Cardiac muscle cell (in vitro differentiated cells and primary cell): ENCODE data around the gene PLEKHA1. TPM values are rescaled to one million over a fixed set of nuclear protein-coding genes. Genes with fewer than 3 reads are reported as not detected.

Experiments used
- DNase-seq, 2 donors: peaks; one replicate each; pipeline versions ENCODE4 v3.0.0 to v3.0.0-alpha.2; 2010 to 2017; ENCODE audit warnings: low read depth in 1 of 2, low spot score in 1 of 2
- H3K27ac ChIP-seq: fragments of 200-600 bp; sonication (generic); 2 replicates; pipeline ENCODE4 v1.5.1; 2016
- H3K27me3 ChIP-seq: fragments of 200-600 bp; sonication (generic); 2 replicates; pipeline ENCODE4 v1.6.0; 2016; ENCODE audit warnings: control low read depth
- H3K36me3 ChIP-seq: fragments of 200-600 bp; sonication (generic); 2 replicates; pipeline ENCODE4 v1.5.1; 2016; ENCODE audit warnings: control low read depth
- H3K4me1 ChIP-seq: fragments of 200-600 bp; sonication (generic); 2 replicates; pipeline ENCODE4 v1.8.1; 2017; ENCODE audit warnings: low read depth, mild to moderate bottlenecking, mixed run types
- H3K4me3 ChIP-seq: fragments of 200-600 bp; sonication (generic); 2 replicates; pipeline ENCODE4 v1.5.1; 2016; ENCODE audit warnings: mild to moderate bottlenecking
- H3K9me3 ChIP-seq: fragments of 200-600 bp; sonication (generic); 2 replicates; pipeline ENCODE4 v1.5.1; 2017; ENCODE audit warnings: low read depth, mild to moderate bottlenecking, control low read depth
- CTCF ChIP-seq: IDR thresholded peaks from 2 replicates; pipeline ENCODE4 v1.5.1; 2012; ENCODE audit warnings: low read depth, mild to moderate bottlenecking, low read length
- polyA plus RNA-seq: library from polyadenylated mRNA; unstranded; fragments of >200 nt; fragmentation: Nextera tagmentation; extraction: Ambion mirVana; gene quantifications from 2 replicates; pipeline ENCODE4 v1.2.1, GENCODE V29; 2016
- total RNA-seq: library from RNA; depleted of rRNA; stranded (reverse); fragments of >200 nt; gene quantifications from 2 replicates; pipeline ENCODE4 v1.2.3, GENCODE V29; 2016

The PLEKHA1 gene
- total and polyA plus RNA-seq, 2 experiments from 2014 or later = 26.5 to 44.8 TPM

- H3K4me3 ChIP-seq = no peak overlapping the region
- DNase-seq = no peak
- no peaks in the 10 kb centered on the region for H3K9me3 ChIP-seq
- H3K27me3 ChIP-seq = no peaks in the 10 kb centered on the region
- no peak overlapping the region for H3K27ac ChIP-seq
- H3K36me3 ChIP-seq = no peaks in the 10 kb centered on the region
- H3K4me1 ChIP-seq = no peaks in the 10 kb centered on the region
- no peak for TF ChIP-seq CTCF
Measured at GRCh38 chr10:122354383-122354782, 20.1 kb upstream of the PLEKHA1 start.

GRCh38 chr10:122357685-122358084 lies 16.8 kb upstream of the PLEKHA1 start:
- TF ChIP-seq CTCF = no peak
- H3K9me3 ChIP-seq = no peaks in the 10 kb centered on the region
- no peaks in the 10 kb centered on the region for H3K36me3 ChIP-seq
- no peak for DNase-seq
- H3K4me3 ChIP-seq = no peak overlapping the region
- H3K4me1 ChIP-seq = no peaks in the 10 kb centered on the region
- H3K27me3 ChIP-seq = no peaks in the 10 kb centered on the region
- no peak overlapping the region for H3K27ac ChIP-seq

- Histone ChIP-seq H3K4me3 (no peak overlapping the region), H3K27ac (no peak overlapping the region), H3K36me3 (no peaks in the 10 kb centered on the region), H3K4me1 (no peaks in the 10 kb centered on the region), H3K27me3 (no peaks in the 10 kb centered on the region), H3K9me3 (no peaks in the 10 kb centered on the region)
- no peak for TF ChIP-seq CTCF
- DNase-seq = no peak
Measured at GRCh38 chr10:122359621-122360020, 14.9 kb upstream of the PLEKHA1 start.

GRCh38 chr10:122361046-122361445 lies 13.5 kb upstream of the PLEKHA1 start:
- no peaks in the 10 kb centered on the region for H3K36me3 ChIP-seq
- H3K27ac ChIP-seq = no peak overlapping the region
- H3K4me3 ChIP-seq = no peak overlapping the region
- no peaks in the 10 kb centered on the region for H3K9me3 ChIP-seq
- no peaks in the 10 kb centered on the region for H3K27me3 ChIP-seq
- DNase-seq = no peak
- no peaks in the 10 kb centered on the region for H3K4me1 ChIP-seq
- no peak for TF ChIP-seq CTCF

- H3K36me3 ChIP-seq = no peaks in the 10 kb centered on the region
- H3K9me3 ChIP-seq = no peaks in the 10 kb centered on the region
- TF ChIP-seq CTCF = no peak
- H3K27ac ChIP-seq = no peak overlapping the region
- no peaks in the 10 kb centered on the region for H3K27me3 ChIP-seq
- DNase-seq = no peak
- no peaks in the 10 kb centered on the region for H3K4me1 ChIP-seq
- no peak overlapping the region for H3K4me3 ChIP-seq
Measured at GRCh38 chr10:122362031-122362592, 12.4 kb upstream of the PLEKHA1 start.

GRCh38 chr10:122362621-122363020 lies 11.9 kb upstream of the PLEKHA1 start:
- Histone ChIP-seq H3K4me3 (no peak overlapping the region), H3K9me3 (no peaks in the 10 kb centered on the region), H3K36me3 (no peaks in the 10 kb centered on the region), H3K4me1 (no peaks in the 10 kb centered on the region), H3K27me3 (no peaks in the 10 kb centered on the region), H3K27ac (no peak overlapping the region)
- no peak for TF ChIP-seq CTCF
- DNase-seq = no peak
